NCI-H2081 treated with DMSO at 0.1 percent for 48 hours (cell line): Measurements from ENCODE around the gene RTEL1.

Experiments
- DNase-seq: peaks from one replicate; lab custom pipeline; 2025; lab: John Stamatoyannopoulos, UW

RTEL1 gene

DNA sequence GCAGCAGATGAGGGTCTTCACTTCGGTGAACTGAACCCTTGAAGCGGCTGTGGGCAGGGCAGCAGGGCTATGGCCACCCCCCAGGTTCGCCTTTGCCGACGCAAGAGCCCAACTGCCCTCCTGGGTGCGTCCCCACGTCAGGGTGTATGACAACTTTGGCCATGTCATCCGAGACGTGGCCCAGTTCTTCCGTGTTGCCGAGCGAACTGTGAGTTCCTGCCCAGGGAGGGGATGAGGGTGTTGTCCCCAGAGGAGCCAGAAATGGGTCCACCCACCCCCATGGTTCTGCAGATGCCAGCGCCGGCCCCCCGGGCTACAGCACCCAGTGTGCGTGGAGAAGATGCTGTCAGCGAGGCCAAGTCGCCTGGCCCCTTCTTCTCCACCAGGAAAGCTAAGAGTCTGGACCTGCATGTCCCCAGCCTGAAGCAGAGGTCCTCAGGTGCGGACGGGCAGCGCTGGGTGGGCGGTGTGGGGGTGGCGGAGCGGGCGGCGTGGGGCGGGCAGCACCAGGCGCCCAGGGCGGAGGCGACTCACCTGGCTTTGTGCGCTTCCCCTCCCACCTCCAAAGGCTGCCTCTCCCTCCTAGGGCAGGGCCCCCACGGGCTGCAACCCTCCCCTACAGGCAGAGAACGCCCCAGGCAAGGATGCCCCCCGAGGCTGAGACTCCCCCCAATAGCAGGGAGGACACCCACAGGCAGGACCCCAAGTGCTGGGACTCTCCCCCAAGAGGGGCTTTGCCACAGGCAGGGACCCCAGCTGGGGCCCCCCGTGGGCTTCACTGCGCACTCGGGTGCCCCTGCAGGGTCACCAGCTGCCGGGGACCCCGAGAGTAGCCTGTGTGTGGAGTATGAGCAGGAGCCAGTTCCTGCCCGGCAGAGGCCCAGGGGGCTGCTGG, 32.1 kb downstream of the RTEL1 start:
- DNase-seq, result no peak

DNA sequence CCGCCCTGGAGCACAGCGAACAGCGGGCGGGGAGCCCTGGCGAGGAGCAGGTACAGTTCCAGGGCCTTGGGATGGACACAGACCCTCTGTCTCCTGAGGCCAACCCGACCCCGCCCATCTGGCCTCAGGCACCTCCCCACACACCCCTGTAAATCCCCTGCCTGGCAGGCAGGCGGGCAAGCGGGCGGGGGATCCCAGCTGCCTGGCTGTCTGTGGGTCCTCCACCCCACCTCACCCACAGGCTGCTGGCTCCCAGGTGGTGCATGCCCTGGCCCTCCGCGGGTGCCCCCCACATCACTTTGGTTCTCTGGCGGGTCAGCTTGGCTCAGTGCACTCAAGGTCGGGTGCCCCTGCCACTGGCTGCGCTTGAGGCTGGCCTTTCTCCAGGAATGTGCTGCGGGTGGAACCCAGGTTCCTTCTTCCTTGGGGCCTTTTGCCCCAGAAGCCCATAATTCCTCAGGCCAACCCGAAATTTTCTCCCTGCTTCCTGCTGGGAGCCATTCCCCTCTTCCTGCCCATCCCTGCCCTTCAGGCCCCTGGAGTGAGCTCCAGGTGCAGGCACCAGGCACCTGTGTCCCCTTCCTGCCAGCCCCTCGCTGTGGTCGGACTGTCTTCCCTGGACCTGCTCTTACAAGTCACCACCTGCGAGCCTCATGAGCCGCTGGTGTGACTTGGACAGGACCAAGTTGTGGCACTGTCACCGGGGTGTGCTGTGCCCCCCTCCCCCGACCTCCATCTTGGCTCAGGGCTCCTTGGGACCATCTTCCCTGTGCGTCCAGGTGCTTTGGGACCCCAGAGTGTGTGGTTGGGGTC, 33.0 kb downstream of the RTEL1 start:
- no peak for DNase-seq

DNA sequence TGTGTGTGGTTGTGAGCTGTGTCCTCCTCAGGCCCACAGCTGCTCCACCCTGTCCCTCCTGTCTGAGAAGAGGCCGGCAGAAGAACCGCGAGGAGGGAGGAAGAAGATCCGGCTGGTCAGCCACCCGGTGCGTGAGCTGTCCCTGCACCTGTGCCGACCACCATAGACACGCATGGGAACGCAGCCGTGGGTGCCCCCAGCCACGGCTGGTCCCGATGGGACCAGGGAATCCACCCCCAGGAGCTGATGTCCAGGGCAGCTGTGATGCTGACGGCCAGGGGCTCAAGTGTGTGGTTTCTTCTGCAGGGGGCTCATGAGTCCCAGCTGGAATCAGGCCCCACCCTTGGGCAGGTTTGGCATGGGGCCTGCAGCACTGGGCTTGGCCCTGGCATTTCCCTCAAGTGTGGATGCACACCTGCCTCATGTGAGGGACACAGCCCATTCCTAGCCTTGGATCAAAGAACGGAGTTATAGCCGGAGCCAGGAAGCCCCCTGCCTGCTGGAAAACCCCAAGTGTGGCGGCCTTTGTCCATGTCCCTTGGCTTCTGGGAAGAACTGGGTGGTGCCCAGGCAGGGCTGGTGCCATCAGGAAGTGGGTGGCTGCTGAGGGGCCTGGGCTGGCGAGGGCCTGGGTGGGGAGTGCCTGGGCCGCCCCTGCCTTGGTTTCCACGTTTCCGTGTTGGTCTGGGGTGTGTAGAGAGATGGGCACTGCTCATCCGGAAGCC, 33.8 kb downstream of the RTEL1 start:
- DNase-seq, result no peak

DNA sequence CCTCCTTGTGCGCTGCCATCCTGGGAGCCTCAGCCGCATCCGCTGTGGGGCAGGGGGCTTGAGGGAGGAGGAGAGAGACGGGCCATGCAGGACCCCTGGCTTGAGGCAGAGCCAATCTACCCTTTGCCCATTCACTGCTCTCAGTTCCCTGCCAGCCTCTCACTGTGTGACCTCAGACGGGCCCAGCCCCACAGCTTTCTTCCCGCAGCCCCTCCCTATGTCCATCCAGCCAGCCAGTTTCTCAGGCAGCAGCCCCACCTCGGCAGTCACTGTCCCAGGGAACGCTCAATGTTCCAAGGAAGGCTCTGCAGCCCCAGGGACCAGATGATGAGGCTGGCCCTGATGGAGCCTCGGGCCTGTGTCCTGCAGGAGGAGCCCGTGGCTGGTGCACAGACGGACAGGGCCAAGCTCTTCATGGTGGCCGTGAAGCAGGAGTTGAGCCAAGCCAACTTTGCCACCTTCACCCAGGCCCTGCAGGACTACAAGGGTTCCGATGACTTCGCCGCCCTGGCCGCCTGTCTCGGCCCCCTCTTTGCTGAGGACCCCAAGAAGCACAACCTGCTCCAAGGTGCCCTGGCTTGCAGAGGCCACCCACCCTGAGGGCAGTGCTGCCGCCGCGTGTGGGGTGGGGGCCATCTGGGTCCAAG, 34.4 kb downstream of the RTEL1 start:
- DNase-seq, result no peak

DNA sequence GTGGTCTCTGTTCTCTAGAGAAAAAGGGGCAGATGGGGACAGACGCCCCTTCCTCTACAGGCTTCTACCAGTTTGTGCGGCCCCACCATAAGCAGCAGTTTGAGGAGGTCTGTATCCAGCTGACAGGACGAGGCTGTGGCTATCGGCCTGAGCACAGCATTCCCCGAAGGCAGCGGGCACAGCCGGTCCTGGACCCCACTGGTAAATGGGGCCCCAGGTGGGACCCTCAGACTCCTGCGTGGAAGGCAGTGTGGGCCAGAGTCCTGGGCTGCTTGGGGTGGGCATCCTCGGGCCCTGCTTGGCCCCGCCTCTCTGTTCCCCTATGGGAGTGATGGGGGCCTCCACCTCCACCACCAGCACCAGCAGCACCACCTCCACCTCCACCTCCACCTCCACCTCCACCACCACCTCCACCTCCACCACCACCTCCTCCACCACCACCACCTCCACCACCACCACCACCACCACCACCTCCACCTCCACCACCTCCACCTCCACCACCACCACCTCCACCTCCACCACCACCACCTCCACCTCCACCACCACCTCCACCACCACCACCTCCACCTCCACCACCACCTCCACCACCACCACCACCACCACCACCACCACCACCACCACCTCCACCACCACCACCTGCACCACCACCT, 35.1 kb downstream of the RTEL1 start:
- no peak for DNase-seq

DNA sequence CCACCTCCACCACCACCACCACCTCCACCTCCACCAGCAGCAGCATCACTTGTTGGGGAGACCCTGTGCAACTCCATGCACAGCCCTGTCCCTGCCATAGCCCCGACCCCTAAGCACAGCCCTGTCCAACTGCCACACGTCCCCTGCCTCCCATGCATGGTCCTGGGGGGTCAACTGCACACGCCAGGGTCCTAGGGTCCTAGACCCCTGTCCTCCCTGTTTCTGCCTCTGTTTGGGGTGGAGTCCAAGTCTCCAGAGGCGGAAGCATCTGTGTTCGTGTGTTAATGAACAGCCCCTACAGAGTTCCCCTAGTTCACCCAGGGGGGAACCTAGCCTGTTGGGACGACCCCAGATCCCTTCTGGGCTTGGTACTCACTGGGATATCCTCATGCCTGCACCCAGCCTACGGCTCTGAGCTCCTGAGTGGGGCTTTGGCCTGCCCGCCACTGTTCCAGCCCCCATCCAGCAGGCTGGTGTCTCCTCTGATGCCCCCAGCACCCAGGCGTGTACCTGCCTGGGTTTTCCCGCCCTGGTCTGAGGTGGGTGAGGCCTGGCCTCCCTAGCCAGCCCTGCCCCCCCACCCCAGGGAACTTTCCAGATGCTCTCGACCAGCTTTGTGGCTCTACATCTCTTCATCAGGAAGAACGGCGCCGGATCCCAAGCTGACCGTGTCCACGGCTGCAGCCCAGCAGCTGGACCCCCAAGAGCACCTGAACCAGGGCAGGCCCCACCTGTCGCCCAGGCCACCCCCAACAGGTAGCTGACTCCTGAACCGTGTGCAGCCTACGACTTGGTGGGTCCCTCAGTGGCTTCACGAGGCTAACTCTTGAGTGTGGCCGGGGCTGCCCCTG, 35.8 kb downstream of the RTEL1 start:
- no peak for DNase-seq

DNA sequence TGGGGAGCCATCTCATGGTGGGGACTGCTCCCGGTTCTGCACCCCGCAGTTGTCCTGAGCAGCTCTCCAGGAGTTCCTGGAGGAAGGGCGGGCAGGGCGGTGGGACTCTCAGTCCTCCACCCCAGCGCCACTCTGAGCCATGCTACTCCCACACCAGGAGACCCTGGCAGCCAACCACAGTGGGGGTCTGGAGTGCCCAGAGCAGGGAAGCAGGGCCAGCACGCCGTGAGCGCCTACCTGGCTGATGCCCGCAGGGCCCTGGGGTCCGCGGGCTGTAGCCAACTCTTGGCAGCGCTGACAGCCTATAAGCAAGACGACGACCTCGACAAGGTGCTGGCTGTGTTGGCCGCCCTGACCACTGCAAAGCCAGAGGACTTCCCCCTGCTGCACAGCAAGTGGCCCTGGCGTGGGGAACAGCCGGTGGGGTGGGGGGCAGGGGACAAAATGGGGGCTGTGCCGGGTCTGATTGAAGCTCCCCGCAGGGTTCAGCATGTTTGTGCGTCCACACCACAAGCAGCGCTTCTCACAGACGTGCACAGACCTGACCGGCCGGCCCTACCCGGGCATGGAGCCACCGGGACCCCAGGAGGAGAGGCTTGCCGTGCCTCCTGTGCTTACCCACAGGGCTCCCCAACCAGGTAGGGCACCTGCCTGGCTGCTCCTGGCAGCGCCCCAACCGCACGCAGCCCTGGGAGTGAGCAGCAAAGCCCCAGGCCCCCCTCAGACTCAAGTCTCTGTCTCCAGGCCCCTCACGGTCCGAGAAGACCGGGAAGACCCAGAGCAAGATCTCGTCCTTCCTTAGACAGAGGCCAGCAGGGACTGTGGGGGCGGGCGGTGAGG, 36.7 kb downstream of the RTEL1 start:
- no peak for DNase-seq

DNA sequence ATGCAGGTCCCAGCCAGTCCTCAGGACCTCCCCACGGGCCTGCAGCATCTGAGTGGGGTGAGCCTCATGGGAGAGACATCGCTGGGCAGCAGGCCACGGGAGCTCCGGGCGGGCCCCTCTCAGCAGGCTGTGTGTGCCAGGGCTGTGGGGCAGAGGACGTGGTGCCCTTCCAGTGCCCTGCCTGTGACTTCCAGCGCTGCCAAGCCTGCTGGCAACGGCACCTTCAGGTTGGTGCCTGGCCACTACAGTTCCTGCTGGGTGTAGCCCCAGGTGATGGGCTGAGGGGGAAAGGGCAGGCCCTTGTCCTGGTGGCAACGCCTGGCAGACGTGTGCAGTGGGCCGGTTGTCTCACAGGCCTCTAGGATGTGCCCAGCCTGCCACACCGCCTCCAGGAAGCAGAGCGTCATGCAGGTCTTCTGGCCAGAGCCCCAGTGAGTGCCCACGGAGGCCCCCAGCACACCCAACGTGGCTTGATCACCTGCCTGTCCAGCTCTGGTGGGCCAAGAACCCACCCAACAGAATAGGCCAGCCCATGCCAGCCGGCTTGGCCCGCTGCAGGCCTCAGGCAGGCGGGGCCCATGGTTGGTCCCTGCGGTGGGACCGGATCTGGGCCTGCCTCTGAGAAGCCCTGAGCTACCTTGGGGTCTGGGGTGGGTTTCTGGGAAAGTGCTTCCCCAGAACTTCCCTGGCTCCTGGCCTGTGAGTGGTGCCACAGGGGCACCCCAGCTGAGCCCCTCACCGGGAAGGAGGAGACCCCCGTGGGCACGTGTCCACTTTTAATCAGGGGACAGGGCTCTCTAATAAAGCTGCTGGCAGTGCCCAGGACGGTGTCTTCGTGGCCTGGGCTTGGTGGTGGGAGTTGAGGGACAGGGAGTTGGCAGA, 37.6 kb downstream of the RTEL1 start:
- no peak for DNase-seq

DNA sequence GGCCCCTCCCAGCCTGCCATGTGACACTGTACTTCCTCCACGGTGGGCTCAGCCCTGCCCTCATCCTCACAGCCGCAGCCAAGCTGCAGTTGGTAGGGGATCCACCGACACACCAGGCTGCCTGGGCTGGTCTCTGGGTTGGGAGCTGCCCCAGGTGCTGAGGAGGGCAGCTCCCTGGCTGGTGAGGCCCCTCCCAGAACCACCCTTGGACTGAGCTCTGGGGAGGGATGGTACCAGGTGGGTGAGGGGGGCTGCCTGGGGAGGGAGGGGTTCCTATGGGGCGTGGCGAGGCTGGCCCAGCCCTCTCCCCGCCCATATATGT, 38.2 kb downstream of the RTEL1 start:
- no peak for DNase-seq

DNA sequence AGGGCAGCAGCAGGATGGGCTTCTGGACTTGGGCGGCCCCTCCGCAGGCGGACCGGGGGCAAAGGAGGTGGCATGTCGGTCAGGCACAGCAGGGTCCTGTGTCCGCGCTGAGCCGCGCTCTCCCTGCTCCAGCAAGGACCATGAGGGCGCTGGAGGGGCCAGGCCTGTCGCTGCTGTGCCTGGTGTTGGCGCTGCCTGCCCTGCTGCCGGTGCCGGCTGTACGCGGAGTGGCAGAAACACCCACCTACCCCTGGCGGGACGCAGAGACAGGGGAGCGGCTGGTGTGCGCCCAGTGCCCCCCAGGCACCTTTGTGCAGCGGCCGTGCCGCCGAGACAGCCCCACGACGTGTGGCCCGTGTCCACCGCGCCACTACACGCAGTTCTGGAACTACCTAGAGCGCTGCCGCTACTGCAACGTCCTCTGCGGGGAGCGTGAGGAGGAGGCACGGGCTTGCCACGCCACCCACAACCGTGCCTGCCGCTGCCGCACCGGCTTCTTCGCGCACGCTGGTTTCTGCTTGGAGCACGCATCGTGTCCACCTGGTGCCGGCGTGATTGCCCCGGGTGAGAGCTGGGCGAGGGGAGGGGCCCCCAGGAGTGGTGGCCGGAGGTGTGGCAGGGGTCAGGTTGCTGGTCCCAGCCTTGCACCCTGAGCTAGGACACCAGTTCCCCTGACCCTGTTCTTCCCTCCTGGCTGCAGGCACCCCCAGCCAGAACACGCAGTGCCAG, 38.7 kb downstream of the RTEL1 start, which contains the start of gene TNFRSF6B:
TNFRSF6B (plus strand) TSS at position 25 of the 729 bp plus-strand sequence; CDS start at position 141, 116 bp downstream.
- DNase-seq, result no peak

DNA sequence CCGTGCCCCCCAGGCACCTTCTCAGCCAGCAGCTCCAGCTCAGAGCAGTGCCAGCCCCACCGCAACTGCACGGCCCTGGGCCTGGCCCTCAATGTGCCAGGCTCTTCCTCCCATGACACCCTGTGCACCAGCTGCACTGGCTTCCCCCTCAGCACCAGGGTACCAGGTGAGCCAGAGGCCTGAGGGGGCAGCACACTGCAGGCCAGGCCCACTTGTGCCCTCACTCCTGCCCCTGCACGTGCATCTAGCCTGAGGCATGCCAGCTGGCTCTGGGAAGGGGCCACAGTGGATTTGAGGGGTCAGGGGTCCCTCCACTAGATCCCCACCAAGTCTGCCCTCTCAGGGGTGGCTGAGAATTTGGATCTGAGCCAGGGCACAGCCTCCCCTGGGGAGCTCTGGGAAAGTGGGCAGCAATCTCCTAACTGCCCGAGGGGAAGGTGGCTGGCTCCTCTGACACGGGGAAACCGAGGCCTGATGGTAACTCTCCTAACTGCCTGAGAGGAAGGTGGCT, 39.3 kb downstream of the RTEL1 start:
- no peak for DNase-seq

DNA sequence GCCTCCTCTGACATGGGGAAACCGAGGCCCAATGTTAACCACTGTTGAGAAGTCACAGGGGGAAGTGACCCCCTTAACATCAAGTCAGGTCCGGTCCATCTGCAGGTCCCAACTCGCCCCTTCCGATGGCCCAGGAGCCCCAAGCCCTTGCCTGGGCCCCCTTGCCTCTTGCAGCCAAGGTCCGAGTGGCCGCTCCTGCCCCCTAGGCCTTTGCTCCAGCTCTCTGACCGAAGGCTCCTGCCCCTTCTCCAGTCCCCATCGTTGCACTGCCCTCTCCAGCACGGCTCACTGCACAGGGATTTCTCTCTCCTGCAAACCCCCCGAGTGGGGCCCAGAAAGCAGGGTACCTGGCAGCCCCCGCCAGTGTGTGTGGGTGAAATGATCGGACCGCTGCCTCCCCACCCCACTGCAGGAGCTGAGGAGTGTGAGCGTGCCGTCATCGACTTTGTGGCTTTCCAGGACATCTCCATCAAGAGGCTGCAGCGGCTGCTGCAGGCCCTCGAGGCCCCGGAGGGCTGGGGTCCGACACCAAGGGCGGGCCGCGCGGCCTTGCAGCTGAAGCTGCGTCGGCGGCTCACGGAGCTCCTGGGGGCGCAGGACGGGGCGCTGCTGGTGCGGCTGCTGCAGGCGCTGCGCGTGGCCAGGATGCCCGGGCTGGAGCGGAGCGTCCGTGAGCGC, 39.9 kb downstream of the RTEL1 start:
- no peak for DNase-seq

DNA sequence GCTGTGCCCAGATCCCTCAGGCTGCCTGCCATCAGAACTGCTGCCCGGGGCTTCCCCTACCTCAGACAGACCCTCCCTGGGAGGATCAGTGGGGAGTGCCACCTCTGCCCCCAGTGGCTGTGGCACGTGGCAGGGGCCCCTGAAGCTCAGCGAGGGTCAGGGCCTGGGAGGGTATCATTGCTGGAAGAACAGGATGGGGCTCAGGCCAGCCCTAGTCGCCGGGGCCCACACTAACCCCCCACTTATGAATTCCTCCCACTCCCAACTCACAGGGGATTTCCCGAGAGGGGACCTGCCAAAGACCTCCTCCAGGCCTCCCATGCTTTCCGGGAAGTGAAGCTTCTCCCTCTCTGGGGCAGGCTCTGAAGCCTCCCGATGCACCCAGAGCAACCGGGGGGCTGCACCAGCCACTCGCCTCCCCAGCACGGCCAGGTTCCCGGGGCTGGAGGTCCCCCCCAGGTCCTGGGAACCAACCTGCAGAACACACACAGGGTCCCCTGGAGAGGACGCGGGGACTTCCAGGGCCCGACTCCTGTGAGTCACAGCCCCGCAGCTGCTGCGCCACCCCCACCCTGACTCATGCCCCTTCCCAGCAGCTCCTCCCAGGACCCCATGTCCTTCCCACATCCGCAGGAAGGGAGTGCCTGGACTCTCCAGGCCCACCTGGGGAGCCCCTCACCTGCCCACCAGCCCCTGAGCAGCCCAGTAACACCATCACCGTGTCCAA, 40.8 kb downstream of the RTEL1 start:
- no peak for DNase-seq

DNA sequence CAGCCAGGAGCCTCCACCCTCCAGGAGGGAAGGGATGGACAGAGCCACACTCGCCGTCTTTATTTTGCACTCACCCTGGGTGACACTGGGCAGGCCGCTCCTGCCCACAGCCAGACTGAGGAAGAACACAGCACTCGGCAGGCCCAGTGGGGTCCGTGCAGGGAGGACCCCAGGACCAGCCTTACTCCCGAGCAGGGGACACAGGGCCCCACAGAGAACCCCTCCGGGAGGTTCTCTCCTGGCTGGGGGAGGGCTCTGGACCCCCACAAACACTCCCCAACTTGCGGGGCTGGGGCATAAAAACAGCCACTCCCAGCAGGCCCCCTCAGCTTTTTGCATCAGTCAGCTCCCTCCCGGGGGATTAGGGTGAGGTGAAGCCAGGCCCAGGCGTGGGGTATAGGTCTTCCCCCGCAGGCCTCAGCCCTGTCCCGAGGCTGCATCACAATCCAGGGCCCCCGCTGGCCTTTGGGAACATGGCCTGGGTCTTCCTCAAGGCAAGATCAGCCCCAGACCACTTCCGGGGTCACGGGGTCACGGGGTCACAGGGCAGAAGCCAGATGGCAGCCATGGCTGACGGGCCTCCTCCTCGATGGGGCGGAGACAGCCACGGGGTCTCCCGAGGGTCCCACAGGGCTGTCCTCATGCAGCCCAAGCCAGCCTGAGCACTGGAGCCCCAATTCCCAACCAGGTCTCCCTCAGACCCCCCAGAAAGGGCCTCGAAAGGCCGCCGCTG, 41.5 kb downstream of the RTEL1 start:
- DNase-seq, result no peak

DNA sequence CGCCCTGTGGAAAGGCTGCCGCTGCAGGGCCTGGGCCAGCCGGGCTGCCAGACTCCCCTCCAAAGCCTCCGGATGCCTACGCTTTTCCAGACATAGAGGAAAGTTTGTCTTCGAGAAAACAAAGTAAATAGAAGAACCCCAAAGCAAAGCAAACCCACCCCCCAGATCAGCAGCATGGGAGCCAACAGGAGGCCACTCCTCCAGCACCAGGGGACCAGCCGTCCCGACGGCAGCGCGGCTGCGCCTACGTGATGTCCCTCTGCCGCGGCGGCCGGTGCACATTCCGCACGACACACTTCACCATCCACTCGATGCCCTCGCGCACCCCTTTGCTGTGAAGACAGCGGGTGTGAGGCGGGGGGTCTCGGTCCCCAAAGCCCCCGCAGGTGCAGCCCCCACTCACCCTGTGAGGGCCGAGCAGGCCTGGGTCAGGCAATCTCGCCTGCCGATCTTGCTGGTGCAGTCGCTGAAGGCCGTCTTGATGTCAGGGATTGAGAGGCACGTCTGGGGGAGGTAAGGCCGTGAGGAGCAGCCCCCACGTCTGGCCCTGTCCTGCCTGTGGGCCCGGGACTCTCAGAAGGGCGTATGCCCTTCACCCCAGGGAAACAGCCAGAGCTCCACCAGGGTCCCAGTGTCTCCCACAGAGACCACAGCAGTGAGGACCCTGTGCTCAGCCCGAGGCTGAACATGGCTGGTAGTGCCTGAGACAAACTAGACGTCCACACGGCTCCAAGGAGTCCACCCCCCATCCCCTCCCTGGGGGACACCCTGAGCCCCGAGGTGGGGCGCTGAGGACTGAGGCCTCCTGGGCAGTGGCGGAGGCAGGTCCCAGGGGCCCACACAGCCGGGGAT, 42.3 kb downstream of the RTEL1 start:
- no peak for DNase-seq
